HFF-Myc (cell line): ENCODE results near the gene PHTF1.

Experiments
- DNase-seq: peaks from one replicate; pipeline ENCODE4 v3.0.0-alpha.2; 2011; ENCODE audit warnings: low read depth; ENCODE audit errors: extremely low read depth
- H3K4me3 ChIP-seq: replicated peaks from 2 replicates; pipeline ENCODE4 v1.5.1; 2011; ENCODE audit warnings: low read depth, mild to moderate bottlenecking, control low read depth, low read length
- CTCF ChIP-seq: IDR thresholded peaks from 2 replicates; pipeline ENCODE4 v1.5.1; 2012; ENCODE audit warnings: mild to moderate bottlenecking, low read depth, low read length, control low read depth; ENCODE audit errors: missing control alignments

Gene PHTF1

GRCh38 chr1:113678159-113678469, 81.2 kb downstream of the PHTF1 start:
- no peak for DNase-seq
- TF ChIP-seq CTCF = no peak
- H3K4me3 ChIP-seq = no peak overlapping the region

DNA sequence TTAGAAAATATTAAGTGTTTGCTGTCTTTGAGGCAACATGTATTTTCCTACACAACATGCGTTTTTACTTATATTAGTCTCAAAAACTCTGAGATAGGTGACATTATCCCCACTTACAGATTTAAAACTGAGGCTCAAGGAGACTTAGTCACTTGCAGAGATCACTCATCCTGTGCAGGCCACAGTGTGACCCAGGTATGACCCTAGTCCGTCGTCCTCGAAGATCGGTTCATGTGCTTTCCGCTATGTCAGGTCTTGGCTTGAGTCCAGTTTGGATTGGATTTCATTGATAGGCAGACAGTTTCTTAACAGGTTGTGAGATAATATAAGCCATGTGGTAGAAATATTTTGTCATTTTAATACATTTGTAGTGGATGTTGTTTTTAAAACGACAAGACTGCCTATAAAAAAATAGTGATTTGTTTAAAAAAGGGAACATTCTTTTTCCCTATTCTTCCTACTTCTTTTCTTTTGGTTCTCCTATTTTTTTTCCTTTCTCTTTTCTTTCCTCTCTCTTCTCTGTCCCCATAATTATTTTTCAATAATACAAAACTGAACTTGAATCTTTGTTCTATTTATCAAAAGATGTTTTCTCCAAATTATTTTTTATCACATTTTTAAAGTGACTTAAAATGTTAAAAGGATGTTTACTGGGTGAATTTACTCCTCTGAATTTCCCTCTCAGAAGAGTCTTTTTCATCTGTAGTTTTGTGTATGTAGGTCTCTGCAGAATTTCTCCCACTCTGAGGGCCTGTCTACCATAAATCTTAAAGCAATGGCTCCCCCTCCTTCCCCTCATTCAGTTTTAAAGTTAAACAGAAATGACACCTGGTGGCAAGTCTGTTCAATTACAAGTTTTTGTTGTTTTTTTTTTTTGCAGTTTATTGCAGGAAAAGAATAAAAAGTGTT, 81.8 kb downstream of the PHTF1 start:
- TF ChIP-seq CTCF = peak; percentile 33
- H3K4me3 ChIP-seq = no peak overlapping the region

GRCh38 chr1:113676524-113676923, 82.8 kb downstream of the PHTF1 start:
- no peak for TF ChIP-seq CTCF
- DNase-seq = no peak
- no peak overlapping the region for H3K4me3 ChIP-seq

More for the DNA sequence above, 81.8 kb downstream of the PHTF1 start:
- peak; percentile 20 for DNase-seq

DNA sequence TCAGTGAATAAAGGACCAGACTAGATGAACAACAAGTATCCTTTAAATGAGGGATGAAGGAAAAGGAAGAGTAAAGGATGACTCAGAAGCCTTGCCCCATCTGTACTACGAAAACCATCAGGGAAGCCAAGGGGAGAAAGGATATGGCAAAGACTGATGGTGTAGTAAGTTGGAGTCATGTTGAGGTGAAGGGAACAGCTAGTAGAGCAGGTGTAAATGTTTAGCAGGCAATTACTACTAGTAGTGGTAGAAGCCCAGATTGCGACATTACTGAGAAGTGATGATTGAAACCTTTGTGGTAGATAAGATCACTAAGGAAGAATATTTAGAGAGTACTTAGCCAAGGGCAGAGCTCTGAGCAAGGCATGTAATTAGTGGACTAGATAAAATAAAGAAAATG, 84.0 kb downstream of the PHTF1 start:
- DNase-seq = no peak
- TF ChIP-seq CTCF = no peak

GRCh38 chr1:113674591-113674990, 84.7 kb downstream of the PHTF1 start:
- TF ChIP-seq CTCF = no peak
- H3K4me3 ChIP-seq = no peak overlapping the region
- DNase-seq = no peak

More for the DNA sequence above, 84.0 kb downstream of the PHTF1 start:
- H3K4me3 ChIP-seq = no peak overlapping the region

DNA sequence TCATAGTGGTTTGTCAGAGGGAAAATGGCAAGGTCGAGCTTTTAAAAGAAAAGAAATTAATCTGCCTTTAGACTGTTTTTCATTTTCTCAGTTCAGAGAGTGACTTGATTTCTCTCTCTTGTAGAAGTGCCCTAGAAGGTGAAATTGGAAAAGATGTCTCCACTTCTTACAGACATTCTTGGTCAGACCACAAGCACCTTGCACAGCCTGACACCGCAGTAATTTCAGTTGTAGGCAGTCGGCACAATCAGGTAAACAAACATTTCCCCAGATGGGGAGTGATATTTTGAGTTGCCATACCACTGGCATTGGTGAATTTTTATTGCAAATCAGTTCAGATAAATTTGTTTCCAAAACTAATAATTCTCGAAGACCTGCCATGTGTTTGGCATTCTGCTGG, 86.8 kb downstream of the PHTF1 start:
- no peak for TF ChIP-seq CTCF
- DNase-seq = no peak
- H3K4me3 ChIP-seq = no peak overlapping the region
